HCT116 (cell line): ENCODE data around the gene GUK1.

Experiments
- POLR2A ChIP-seq: IDR thresholded peaks from 2 replicates; pipeline ENCODE4 v1.7.0; 2011; ENCODE audit warnings: borderline replicate concordance; ENCODE audit not compliant: insufficient read depth, insufficient read length; ENCODE audit errors: extremely low read depth
- TF ChIP-seq, protein P1 (sequence below): IDR thresholded peaks from 2 replicates; pipeline ENCODE4 v1.6.1; 2012

- TF ChIP-seq, protein P1, sequence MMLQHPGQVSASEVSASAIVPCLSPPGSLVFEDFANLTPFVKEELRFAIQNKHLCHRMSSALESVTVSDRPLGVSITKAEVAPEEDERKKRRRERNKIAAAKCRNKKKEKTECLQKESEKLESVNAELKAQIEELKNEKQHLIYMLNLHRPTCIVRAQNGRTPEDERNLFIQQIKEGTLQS: no peak
- TF ChIP-seq POLR2A: no peak
Measured at GRCh38 chr1:228157729-228158126, 17.6 kb downstream of the GUK1 start.
